ENCODE results near the gene DNAJC18.

DNA sequence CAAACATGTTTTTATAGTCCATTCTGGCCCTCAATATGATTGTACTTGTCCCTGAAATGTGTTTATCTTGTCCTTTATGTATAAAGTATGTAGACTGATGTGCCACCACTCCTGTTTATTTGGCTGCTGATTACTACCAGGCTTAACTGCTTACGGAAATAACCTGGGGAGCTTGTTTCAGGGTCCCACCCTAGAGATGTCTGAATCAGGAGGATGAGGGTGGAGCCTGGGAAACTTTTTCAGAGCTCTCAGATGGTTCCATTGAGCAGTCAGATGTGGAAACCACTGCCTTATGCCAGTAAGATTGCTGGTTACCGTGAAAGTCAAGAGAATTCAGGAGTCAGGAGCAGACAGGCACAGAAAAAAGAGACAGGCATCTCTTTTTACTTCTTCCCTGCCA, 75.4 kb downstream of the DNAJC18 start:
- TF ChIP-seq, protein P1, sequence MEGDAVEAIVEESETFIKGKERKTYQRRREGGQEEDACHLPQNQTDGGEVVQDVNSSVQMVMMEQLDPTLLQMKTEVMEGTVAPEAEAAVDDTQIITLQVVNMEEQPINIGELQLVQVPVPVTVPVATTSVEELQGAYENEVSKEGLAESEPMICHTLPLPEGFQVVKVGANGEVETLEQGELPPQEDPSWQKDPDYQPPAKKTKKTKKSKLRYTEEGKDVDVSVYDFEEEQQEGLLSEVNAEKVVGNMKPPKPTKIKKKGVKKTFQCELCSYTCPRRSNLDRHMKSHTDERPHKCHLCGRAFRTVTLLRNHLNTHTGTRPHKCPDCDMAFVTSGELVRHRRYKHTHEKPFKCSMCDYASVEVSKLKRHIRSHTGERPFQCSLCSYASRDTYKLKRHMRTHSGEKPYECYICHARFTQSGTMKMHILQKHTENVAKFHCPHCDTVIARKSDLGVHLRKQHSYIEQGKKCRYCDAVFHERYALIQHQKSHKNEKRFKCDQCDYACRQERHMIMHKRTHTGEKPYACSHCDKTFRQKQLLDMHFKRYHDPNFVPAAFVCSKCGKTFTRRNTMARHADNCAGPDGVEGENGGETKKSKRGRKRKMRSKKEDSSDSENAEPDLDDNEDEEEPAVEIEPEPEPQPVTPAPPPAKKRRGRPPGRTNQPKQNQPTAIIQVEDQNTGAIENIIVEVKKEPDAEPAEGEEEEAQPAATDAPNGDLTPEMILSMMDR (conservative IDR thresholded peaks at IDR 0.05; ENCODE audit: low read depth, low read length) = no peak
- TF ChIP-seq EZH2 (IDR thresholded peaks at IDR 0.05; ENCODE audit: low read length, unreplicated experiment) = no peak
- no peak for TF ChIP-seq EZH2phosphoT487 (IDR thresholded peaks at IDR 0.05; ENCODE audit: borderline replicate concordance, low read length)

All from PC-3 (cell line).